Smooth muscle cell (in vitro differentiated cells): ENCODE results near the gene TIMP3. TPM values are rescaled to one million over a fixed set of nuclear protein-coding genes. Genes with fewer than 3 reads are reported as not detected.
"Not testable (repeated sequence)": the region's sequence is repeated elsewhere in the genome, so short reads cannot be mapped to it uniquely, and the experiment has no call there.

Experiments used
- DNase-seq: peaks from one replicate; lab custom pipeline; 2025; ENCODE audit not compliant: unreplicated experiment; lab: John Stamatoyannopoulos, UW
- H2AFZ ChIP-seq: fragments of 200-600 bp; sonication (generic); 2 replicates; pipeline ENCODE4 v1.6.0; 2016; ENCODE audit warnings: antibody characterized with exemption, low read depth, mild to moderate bottlenecking
- H3F3A ChIP-seq: fragments of 200-600 bp; sonication (generic); 2 replicates; pipeline ENCODE4 v1.6.0; 2017; ENCODE audit warnings: antibody characterized with exemption, low read depth
- H3K27ac ChIP-seq: fragments of 200-600 bp; sonication (generic); 2 replicates; pipeline ENCODE4 v1.5.1; 2016; ENCODE audit warnings: low read depth, mild to moderate bottlenecking
- H3K27me3 ChIP-seq: fragments of 200-600 bp; sonication (generic); 2 replicates; pipeline ENCODE4 v1.6.1; 2016; ENCODE audit warnings: low read depth, mild to moderate bottlenecking
- H3K36me3 ChIP-seq: fragments of 200-600 bp; sonication (generic); 2 replicates; pipeline ENCODE4 v1.5.1; 2016; ENCODE audit warnings: low read depth
- H3K4me1 ChIP-seq: fragments of 200-600 bp; sonication (generic); 2 replicates; pipeline ENCODE4 v1.5.1; 2016; ENCODE audit warnings: low read depth
- H3K4me2 ChIP-seq: fragments of 200-600 bp; sonication (generic); 2 replicates; pipeline ENCODE4 v1.6.0; 2016; ENCODE audit warnings: mild to moderate bottlenecking
- H3K4me3 ChIP-seq: fragments of 200-600 bp; sonication (generic); 2 replicates; pipeline ENCODE4 v1.5.1; 2016; ENCODE audit warnings: mild to moderate bottlenecking
- H3K79me2 ChIP-seq: fragments of 200-600 bp; sonication (generic); 2 replicates; pipeline ENCODE4 v1.6.0; 2016; ENCODE audit warnings: low read depth, mild to moderate bottlenecking
- H3K9ac ChIP-seq: fragments of 200-600 bp; sonication (generic); 2 replicates; pipeline ENCODE4 v1.6.0; 2016; ENCODE audit warnings: low read depth
- H3K9me3 ChIP-seq: fragments of 200-600 bp; sonication (generic); replicated peaks from 2 replicates; pipeline ENCODE4 v1.5.1; 2016; ENCODE audit warnings: low read depth
- H4K20me1 ChIP-seq: fragments of 200-600 bp; sonication (generic); 2 replicates; pipeline ENCODE4 v1.6.0; 2016; ENCODE audit warnings: low read depth
- CTCF ChIP-seq: fragments of 200-600 bp; sonication (generic); IDR thresholded peaks from 2 replicates; pipeline ENCODE4 v1.5.1; 2017; ENCODE audit warnings: borderline replicate concordance, mild to moderate bottlenecking, antibody characterized with exemption; ENCODE audit not compliant: insufficient read depth, poor library complexity, severe bottlenecking
- WGBS: methylation state at CpG from one replicate; pipeline ENCODE4 v1.1.7; 2016; ENCODE audit warnings: low lambda C conversion rate; 5-methylcytosine and 5-hydroxymethylcytosine counted together
- polyA plus RNA-seq: library from polyadenylated mRNA; unstranded; fragments of >200 nt; fragmentation: Nextera tagmentation; extraction: Ambion mirVana; gene quantifications from 2 replicates; pipeline ENCODE4 v1.2.1, GENCODE V29; 2016
- total RNA-seq: library from RNA; depleted of rRNA; stranded (reverse); fragments of >200 nt; gene quantifications from 2 replicates; pipeline ENCODE4 v1.2.3, GENCODE V29; 2014

Gene TIMP3
- total and polyA plus RNA-seq, 2 experiments from 2014 or later, result 3,210 to 3,942 TPM

- Histone ChIP-seq H3K79me2 (no peaks in the 10 kb centered on the region), H3K27me3 (no peaks in the 10 kb centered on the region), H3K4me1 (no peaks in the 10 kb centered on the region), H3K9ac (no peak overlapping the region), H3K27ac (no peak overlapping the region), H3K4me3 (no peak overlapping the region), H3F3A (peaks cover 9% of the 10 kb centered on the region), H4K20me1 (no peaks in the 10 kb centered on the region), H3K9me3 (no peaks in the 10 kb centered on the region), H3K36me3 (no peaks in the 10 kb centered on the region), H3K4me2 (no peak overlapping the region), H2AFZ (no peak overlapping the region)
- TF ChIP-seq CTCF, result no peak
- DNase-seq, result no peak
Observed at GRCh38 chr22:32870474-32870873, 69.0 kb downstream of the TIMP3 start.

- not testable (repeated sequence) for H3K79me2 ChIP-seq, H3K9ac ChIP-seq, H3K36me3 ChIP-seq, H3K27ac ChIP-seq, H3F3A ChIP-seq, DNase-seq, H3K4me1 ChIP-seq, H3K9me3 ChIP-seq, H3K27me3 ChIP-seq, H4K20me1 ChIP-seq, H3K4me3 ChIP-seq, H2AFZ ChIP-seq, H3K4me2 ChIP-seq
- WGBS, result 92% methylated on average over 5 of the region's 5 CpGs
Observed at GRCh38 chr22:32873604-32874003, 72.1 kb downstream of the TIMP3 start.

- H3K4me2 ChIP-seq, result no peak overlapping the region
- no peaks in the 10 kb centered on the region for H3K4me1 ChIP-seq
- no peaks in the 10 kb centered on the region for H3K9me3 ChIP-seq
- WGBS, result 93% methylated on average over 4 of the region's 4 CpGs
- H3K4me3 ChIP-seq, result no peak overlapping the region
- no peaks in the 10 kb centered on the region for H3K36me3 ChIP-seq
- H3K79me2 ChIP-seq, result no peaks in the 10 kb centered on the region
- no peaks in the 10 kb centered on the region for H3F3A ChIP-seq
- H3K27ac ChIP-seq, result no peak overlapping the region
- no peak for DNase-seq
- no peak overlapping the region for H2AFZ ChIP-seq
- H3K9ac ChIP-seq, result no peak overlapping the region
- no peaks in the 10 kb centered on the region for H3K27me3 ChIP-seq
- no peak for TF ChIP-seq CTCF
- H4K20me1 ChIP-seq, result no peaks in the 10 kb centered on the region
Observed at GRCh38 chr22:32874385-32874784, 72.9 kb downstream of the TIMP3 start.

GRCh38 chr22:32874976-32875375 is 73.5 kb downstream of the TIMP3 start:
- no peak for TF ChIP-seq CTCF
- Histone ChIP-seq H4K20me1 (no peaks in the 10 kb centered on the region), H3K9ac (no peak overlapping the region), H3K4me1 (no peaks in the 10 kb centered on the region), H3F3A (peaks cover 3% of the 10 kb centered on the region), H2AFZ (no peak overlapping the region), H3K27me3 (no peaks in the 10 kb centered on the region), H3K4me3 (no peak overlapping the region), H3K27ac (no peak overlapping the region), H3K4me2 (no peak overlapping the region), H3K36me3 (no peaks in the 10 kb centered on the region), H3K9me3 (no peaks in the 10 kb centered on the region), H3K79me2 (no peaks in the 10 kb centered on the region)
- DNase-seq, result no peak
- WGBS, result 50% methylated on average over 10 of the region's 10 CpGs
